LNCAP (cell line): Measurements from ENCODE around the gene PRX.

Experiments used
- TF ChIP-seq, protein P1 (sequence below): fragments of 450-650 bp; IDR thresholded peaks from 2 replicates; pipeline ENCODE4 v1.5.1; 2017; ENCODE audit warnings: mild to moderate bottlenecking

The PRX gene

DNA sequence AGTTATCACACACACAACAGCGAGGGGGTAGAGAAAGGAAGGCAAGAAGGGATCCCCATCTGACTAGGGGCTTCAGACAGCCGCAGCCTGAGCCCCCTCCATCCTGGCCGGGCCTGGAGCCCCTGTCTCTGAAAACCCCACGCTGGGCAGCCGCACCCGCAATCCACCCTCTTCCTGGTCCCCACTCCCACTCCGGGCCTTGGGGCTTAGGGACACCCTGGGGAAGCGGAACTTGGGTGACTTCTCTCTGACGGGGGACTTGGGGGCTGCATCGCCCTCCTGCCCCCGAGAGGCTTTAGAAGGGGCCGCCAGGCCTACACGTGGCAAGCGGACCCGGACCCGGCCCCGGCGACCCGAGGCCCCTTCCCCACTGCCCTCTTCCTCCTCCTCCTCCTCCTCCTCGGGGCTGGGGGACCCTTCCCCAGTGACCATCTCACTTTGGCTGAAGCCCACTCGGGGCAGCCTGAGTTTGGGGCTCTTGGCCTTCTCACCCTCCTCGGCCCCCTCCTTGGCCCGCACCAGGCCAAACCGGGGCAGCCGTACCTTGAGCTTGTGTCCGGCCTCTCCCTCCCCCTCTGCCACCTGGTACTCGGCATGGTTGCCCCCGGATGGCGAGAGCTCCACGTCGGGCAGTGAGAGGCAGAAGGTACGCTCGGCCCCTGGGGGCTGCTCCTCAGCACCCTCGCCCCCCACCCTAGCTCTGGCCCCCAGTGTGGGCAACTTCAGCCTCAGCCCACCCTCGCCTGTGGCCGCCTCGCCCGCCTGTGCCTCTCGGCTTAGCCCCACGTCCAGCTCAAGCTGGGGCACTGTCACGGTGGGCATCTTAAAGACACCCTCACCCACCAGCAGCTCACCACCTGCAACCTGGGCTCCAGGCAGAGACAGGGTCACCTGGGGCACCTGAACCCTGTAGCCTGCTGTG lies 19.0 kb downstream of the PRX start:
- TF ChIP-seq, protein P1, sequence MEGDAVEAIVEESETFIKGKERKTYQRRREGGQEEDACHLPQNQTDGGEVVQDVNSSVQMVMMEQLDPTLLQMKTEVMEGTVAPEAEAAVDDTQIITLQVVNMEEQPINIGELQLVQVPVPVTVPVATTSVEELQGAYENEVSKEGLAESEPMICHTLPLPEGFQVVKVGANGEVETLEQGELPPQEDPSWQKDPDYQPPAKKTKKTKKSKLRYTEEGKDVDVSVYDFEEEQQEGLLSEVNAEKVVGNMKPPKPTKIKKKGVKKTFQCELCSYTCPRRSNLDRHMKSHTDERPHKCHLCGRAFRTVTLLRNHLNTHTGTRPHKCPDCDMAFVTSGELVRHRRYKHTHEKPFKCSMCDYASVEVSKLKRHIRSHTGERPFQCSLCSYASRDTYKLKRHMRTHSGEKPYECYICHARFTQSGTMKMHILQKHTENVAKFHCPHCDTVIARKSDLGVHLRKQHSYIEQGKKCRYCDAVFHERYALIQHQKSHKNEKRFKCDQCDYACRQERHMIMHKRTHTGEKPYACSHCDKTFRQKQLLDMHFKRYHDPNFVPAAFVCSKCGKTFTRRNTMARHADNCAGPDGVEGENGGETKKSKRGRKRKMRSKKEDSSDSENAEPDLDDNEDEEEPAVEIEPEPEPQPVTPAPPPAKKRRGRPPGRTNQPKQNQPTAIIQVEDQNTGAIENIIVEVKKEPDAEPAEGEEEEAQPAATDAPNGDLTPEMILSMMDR, result no peak

DNA sequence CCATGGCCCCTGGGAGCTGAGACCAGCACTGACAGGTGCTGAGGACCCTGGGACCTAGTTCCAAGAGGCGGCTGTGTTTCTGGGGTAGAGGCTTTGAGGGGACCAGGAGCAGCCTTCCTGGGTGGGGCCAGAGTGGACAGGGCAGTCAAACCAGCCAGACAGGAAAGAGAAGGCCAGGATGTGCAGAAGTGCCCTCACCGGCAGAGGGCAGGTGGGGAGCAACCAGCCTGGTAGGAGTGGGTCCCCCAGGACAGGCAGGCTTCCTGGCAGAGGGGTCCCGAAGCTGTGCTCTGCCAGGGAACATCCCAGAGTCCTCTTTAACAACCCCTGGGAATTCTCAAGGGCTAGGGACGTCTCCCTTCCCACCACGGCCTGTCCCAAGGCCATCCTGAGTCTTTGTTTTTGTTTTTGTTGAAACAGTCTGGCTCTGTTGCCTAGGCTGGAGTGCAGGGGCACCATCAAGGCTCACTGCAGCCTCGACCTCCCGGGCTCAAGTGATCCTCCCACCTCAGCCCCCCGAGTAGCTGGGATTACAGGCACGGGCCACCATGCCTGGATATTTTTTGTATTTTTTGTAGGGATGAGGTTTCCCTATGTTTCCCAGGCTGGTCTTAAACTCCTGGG lies 20.2 kb downstream of the PRX start:
- TF ChIP-seq, protein P1, result peak; percentile 46

DNA sequence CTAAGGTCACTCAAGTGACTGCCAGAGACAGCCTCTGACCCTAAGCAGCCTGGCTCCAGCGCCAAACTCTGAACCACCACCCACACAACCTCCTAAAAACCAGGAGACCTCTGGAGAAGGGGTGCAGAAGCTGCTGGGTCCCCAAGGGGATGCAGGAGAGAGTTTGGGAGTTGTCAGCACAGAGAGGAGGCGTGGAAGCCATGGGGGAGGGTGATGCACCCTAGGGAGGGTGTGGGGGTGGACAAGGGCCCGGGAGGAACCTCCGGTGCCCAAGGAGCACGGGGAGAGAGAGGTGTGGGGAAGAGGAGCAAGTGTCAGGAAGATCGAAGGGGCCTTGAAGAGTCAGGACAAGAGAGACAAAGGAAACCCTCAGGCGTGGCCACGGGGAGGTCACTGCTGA lies 21.1 kb downstream of the PRX start:
- TF ChIP-seq, protein P1, result no peak

DNA sequence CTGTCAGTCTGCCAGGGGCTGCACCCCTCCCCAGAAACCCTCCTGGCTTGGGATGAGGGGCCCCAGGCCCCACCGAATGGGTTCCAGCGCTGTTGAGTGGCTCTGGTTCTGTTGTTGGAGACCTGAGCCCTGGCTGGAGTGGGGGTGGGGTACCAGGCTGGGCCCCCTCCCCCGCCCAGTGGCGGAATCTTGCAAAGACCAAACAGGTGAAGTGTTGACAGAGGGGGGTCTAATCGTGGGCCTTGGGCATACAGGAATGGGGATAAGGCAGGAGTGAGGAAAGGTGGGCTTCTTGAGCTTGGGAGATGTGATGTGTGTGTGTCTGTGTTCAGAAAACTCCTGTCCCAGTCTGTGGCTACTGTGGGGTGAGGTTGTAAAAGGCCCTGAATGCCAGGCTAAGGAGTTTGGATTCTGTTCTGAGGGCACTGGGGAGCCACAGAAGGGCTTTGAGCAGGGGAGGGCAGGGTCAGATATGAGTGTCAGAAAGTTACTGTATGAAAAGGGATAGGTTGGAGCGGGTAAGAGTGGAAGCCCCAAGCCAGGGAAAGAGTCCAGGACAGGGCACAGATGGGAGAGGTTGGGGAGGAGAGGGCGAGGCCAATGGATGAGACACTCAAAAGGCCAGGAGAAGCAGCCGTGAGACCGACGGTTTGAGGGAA lies 23.0 kb downstream of the PRX start, which contains the start of gene HIPK4:
Gene HIPK4 (minus strand): TSS at position 98 of the 659 bp plus-strand sequence. CDS start 279 bp downstream, outside the sequence.
- TF ChIP-seq, protein P1, result no peak

DNA sequence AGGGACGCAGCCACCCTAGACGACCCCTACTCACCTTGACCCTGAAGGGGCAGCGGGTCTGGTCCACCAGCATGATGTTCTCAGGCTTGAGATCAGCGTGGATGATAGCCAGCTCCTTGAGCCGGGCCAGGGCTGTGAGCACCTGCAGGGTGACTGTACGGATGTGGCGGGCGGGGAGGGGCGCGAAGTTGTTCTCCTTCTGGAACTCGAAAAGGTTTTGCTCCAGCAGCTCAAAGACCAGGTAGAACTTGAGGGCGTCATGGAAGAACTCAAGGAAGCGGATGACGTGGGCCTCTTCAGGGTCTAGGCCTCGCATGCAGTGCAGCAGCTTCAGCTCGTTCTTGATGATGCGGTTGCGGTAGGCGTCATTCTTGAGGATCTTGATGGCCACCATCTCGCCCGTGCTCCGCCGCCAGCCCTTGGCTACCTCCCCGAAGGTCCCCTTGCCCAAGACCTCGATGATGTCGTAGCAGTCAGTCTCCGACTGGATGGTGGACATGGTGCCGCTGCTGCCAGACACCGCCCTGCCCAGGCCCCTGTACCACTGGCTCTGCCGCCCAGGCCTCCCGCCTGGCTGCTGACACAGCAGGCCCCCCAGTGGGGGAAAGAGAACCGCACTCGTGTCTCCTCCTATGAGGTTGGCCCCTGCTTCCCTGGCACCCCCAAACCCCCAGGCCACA lies 23.6 kb downstream of the PRX start:
- TF ChIP-seq, protein P1, result no peak

DNA sequence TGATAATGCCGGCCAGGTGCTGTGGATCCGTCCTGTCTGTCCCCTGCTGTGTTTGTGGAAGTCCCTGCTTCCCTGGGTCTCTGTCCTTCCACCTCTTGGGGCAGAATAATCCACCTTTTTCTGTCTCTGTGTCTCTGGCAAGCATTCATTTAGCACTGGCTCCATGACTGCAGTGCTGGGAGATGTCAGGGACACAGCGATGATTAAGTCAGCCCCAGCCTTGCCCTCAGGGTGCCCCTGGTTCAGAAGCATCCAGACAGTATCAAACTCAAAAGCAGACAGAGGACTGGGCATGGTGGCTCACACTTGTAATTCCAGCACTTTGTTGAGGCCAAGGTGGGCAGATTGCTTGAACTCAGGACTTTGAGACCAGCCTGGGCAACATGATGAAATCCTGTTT lies 24.7 kb downstream of the PRX start:
- TF ChIP-seq, protein P1, result no peak

DNA sequence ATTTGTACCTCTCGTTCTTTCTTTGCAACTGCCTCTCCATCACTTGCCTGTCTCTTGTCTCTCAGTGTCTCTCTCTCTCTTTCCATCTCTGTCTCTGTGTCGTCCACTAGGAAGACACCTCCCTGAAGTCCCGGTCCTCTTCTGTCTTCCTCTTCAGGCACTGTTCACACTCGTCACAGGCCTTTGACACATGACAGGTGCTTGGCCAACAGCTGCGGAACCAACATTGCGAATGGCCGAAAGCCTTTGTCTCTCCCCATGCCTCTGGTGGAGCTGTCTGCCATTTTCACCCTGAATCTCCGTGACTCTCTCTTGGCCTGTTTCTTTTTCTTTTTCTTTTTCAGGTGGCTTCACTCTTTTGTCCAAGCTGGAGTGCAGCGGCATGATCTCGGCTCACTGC lies 26.0 kb downstream of the PRX start:
- TF ChIP-seq, protein P1, result no peak
